ENCODE measurements around the gene CCDC9.

CCDC9 gene

DNA sequence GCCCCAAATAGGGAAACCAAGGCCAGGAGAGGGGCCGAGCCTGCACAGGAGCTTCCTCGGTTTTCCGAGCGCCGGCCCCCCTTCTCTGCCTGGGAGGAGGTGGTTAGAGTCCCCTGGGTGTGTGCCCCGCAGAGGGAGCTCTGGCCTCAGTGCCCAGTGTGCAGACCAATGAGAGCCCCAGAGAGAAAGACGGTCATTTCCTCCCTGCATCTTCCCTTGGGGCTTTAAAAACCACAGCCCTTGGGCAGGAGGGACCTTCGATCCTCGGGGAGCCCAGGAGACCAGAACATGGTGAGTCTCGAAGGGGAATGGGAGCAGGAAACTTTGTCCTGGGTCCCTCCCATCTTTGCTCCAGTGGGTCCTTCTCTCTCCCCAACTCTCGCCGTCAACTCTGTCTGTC, 53.3 kb downstream of the CCDC9 start, which contains the start of gene C5AR1:
Gene C5AR1 (plus strand): TSS at position 254 of the 400 bp plus-strand sequence. CDS start 35 bp downstream, at position 289.
- TF ChIP-seq, protein P1, sequence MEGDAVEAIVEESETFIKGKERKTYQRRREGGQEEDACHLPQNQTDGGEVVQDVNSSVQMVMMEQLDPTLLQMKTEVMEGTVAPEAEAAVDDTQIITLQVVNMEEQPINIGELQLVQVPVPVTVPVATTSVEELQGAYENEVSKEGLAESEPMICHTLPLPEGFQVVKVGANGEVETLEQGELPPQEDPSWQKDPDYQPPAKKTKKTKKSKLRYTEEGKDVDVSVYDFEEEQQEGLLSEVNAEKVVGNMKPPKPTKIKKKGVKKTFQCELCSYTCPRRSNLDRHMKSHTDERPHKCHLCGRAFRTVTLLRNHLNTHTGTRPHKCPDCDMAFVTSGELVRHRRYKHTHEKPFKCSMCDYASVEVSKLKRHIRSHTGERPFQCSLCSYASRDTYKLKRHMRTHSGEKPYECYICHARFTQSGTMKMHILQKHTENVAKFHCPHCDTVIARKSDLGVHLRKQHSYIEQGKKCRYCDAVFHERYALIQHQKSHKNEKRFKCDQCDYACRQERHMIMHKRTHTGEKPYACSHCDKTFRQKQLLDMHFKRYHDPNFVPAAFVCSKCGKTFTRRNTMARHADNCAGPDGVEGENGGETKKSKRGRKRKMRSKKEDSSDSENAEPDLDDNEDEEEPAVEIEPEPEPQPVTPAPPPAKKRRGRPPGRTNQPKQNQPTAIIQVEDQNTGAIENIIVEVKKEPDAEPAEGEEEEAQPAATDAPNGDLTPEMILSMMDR (IDR thresholded peaks at IDR 0.05; ENCODE audit: extremely low read depth, missing control alignments): no peak
- no peak for DNase-seq (ENCODE audit: low spot score)

DNA sequence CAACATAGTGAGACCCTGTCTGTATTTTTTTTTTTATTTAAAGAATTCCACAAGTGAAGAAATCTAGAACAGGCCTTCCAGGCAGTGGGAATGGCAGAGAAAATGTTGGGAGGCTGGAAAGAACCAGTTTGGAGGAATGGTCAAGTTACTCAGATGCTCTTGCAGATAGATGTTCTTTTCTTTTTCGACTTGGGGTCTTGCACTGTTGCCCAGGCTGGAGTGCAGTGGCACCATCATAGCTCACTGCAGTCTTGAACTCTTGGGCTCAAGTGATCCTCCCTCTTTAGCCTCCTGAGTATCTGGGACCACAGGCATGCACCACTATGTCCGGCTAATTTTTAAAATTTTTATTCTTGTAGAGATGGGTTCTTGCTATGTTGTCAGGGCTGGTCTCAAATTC, 54.0 kb downstream of the CCDC9 start:
- no peak for DNase-seq (ENCODE audit: low spot score)
- TF ChIP-seq, protein P1 (IDR thresholded peaks at IDR 0.05; ENCODE audit: extremely low read depth, missing control alignments): no peak

DNA sequence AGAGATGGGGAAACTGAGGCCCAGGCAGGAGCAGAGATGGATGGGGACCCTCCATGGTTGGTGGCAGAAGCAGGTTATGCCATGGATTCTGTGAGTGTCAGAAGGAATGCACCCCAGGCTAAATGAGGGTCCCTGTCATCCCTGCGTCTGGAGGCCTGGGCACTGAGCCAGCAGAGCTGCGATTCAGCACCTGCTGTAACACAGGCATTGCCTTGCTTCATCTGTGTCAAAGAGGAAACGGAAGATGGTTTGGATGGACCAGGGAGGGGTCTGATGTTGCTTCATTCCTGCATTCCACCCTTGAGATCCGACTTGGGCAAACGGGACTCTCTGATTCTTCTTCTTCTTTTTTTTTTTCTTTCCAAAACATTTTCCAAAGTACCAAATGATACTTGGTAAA, 54.5 kb downstream of the CCDC9 start:
- DNase-seq (ENCODE audit: low spot score): no peak
- TF ChIP-seq, protein P1 (IDR thresholded peaks at IDR 0.05; ENCODE audit: extremely low read depth, missing control alignments): no peak

DNA sequence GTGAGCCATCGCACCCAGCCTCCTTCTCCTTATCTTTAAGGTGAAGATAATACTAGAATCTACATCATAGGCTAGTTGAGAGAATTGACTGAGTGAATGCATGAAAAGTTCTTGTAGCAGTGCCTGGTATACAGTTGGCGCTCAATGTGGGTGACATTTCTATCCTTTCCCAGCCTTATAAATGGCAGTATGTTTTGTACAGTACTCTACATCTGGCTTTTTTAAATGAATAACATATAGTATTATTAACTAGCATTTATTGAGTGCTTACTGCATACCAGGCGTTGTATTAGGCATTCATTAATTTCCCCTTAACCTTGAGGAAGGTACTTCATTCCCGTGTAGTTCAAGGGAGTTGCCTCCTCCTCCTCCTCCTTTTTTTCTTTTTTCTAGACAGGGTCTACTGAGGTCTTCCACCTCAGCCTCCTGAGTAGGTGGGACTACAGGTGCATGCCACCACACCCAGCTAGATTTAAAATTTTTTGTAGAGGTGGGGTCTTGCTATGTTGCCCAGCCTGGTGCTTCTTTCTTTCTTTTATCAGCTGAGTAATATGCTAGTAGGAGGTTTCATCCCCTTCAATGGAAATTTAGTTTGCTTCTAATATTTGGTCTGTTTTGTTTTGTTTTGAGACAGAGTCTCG, 56.2 kb downstream of the CCDC9 start:
- DNase-seq (ENCODE audit: low spot score): no peak
- TF ChIP-seq, protein P1 (IDR thresholded peaks at IDR 0.05; ENCODE audit: extremely low read depth, missing control alignments): no peak

DNA sequence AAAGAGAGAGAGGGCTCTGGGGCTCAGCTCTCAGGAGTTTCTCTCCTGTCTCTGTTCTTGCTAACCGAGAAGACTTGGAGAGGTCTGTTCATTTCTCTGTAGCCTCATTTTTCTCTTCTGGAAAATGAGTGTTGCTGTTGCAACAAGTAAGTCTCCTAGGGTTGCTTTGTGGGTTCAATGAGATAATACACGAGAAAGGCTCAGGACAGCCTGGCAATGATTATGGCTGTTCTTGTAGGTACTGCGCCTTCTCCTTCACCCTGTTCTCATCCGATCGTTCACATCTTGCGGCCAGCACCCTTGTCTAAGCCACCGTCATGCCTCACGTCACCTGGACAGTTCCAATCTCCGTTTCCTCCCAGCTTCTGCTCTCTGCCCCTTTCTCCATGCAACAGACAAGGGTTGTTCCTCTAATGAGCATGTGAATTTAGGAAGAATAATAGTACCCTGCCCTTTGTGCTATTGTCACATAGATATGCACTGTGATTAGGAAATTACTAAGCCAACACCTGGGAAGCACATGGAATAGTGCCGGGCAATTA, 57.5 kb downstream of the CCDC9 start:
- no peak for DNase-seq (ENCODE audit: low spot score)

DNA sequence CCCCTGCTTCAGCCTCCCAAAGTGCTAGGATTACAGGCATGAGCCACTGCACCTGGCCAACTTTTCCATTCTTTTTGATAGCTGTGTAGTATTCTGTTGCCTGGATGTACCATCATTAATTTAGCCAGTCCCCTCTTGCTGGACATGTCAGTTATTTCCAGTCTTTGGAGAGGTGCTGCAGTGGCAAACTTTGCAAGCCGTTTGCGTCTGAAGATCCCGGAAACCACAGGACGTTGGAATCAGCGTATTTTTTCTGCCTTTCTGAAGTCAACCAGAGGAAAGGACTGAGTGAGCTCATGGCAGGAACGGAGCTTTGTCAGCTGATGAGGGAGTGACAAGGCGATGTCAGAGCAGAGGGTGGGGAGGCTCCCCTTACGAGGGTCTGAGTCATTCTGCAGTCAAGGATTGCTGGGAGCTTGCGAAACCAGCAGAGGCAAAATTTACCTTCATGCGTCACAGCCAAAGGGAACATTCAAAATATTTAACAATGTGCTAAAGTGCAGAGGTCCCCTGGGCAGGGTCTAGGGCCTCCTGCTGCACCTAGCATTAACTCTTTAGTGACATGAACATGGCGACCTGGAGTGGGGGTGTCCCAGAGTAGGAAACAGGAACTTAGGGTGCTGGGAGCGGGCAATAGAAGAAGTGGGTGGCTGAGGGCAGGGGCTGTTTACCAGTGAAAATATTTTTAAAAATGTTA, 58.9 kb downstream of the CCDC9 start:
- no peak for DNase-seq (ENCODE audit: low spot score)
- TF ChIP-seq, protein P1 (IDR thresholded peaks at IDR 0.05; ENCODE audit: extremely low read depth, missing control alignments): no peak

More for the DNA sequence above, 57.5 kb downstream of the CCDC9 start:
- TF ChIP-seq, protein P1 (IDR thresholded peaks at IDR 0.05; ENCODE audit: extremely low read depth, missing control alignments): no peak

DNA sequence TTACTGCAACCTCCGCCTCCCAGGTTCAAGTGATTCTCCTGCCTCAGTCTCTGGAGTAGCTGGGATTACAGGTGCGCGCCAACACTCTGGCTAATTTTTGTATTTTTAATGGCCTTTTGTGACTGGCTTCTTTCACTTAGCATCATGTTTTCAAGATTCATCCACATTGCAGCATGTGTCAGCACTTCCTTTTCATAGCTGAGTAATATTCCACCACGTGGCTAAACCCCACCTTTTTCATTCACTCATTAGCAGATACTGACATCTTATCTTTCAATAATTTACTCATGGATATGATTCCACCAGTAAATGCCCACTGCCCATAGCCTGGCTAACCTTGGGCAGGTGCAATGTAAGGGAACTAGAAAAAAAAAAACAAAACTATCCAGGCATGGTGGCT, 60.2 kb downstream of the CCDC9 start:
- no peak for DNase-seq (ENCODE audit: low spot score)
- TF ChIP-seq, protein P1 (IDR thresholded peaks at IDR 0.05; ENCODE audit: extremely low read depth, missing control alignments): no peak

Data from GM20000 (cell line).